PFSK-1 (cell line): Measurements from ENCODE around the gene GDF7.

ENCODE experiments used
- POLR2AphosphoS5 ChIP-seq: IDR thresholded peaks from 2 replicates; pipeline ENCODE4 v1.6.1; 2012; ENCODE audit warnings: low read depth, mild to moderate bottlenecking, control low read depth, low read length, moderate library complexity
- SIN3A ChIP-seq: IDR thresholded peaks from 2 replicates; pipeline ENCODE4 v1.6.1; 2012; ENCODE audit warnings: mild to moderate bottlenecking, low read length, moderate library complexity, borderline replicate concordance; ENCODE audit not compliant: insufficient read depth
- TAF1 ChIP-seq: IDR thresholded peaks from 2 replicates; pipeline ENCODE4 v1.6.1; 2012; ENCODE audit warnings: low read length, control low read depth, borderline replicate concordance; ENCODE audit not compliant: insufficient read depth

DNA sequence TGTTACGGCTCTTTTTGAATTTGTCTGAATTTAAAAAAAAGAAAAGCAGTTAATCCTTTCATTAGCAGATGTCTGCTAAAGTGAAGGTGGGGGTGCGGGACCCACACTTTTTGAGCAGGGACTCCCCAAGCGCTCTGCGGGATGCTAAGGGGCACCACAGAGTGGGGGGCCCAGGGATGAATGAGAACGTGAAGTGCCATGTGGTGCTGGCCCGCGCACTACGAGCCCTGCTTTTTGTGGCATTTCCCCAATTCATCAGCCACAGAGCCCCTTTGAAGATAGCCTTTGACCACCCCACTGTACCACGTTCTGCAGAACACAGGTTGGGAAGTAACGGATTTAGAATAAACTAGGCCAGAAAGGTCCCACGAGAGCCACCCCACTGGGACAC is 44.7 kb upstream of the GDF7 start:
- no peak for TF ChIP-seq POLR2AphosphoS5
- no peak for TF ChIP-seq TAF1
- TF ChIP-seq SIN3A, result no peak
